WI38 (cell line): ENCODE data around the gene PIEZO1.

Experiments
- H3K4me3 ChIP-seq: 2 replicates; pipeline ENCODE4 v1.5.1; 2011; ENCODE audit warnings: low read depth, mild to moderate bottlenecking, control low read depth, low read length
- TF ChIP-seq, protein P1 (sequence below): IDR thresholded peaks from 2 replicates; pipeline ENCODE4 v1.5.1; 2012; ENCODE audit warnings: low read depth, mild to moderate bottlenecking, control low read depth, low read length

The PIEZO1 gene

DNA sequence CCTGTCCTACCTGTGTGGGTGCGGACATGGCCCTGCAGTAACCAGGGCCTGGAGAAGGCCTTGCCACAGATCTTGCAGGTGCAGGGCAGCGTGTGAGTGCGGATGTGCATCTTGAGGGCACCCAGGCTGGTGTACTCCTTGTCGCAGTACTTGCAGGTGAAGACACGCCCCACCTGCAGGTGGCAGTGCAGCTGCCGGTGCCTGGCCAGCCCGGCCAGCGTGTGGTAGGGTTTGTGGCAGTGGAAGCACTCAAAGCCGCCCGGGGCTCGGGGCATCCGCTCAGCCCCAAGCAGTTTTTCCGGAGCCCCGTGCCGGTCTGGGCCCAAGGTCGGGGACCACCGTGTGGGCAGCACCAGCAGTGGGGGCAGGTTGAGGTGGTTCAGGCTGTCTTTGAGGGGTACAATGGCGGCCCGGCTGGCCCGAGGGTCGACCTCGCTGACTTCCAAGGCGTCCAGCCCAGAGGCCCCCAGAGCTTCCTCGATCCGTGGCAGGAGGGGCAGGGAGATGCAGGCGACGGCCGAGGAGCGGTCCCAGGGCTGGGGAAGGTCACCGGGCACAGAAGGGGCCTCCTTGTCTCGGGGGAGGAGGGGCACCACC, 103.8 kb downstream of the PIEZO1 start:
- H3K4me3 ChIP-seq, result no peak overlapping the region
- TF ChIP-seq, protein P1, sequence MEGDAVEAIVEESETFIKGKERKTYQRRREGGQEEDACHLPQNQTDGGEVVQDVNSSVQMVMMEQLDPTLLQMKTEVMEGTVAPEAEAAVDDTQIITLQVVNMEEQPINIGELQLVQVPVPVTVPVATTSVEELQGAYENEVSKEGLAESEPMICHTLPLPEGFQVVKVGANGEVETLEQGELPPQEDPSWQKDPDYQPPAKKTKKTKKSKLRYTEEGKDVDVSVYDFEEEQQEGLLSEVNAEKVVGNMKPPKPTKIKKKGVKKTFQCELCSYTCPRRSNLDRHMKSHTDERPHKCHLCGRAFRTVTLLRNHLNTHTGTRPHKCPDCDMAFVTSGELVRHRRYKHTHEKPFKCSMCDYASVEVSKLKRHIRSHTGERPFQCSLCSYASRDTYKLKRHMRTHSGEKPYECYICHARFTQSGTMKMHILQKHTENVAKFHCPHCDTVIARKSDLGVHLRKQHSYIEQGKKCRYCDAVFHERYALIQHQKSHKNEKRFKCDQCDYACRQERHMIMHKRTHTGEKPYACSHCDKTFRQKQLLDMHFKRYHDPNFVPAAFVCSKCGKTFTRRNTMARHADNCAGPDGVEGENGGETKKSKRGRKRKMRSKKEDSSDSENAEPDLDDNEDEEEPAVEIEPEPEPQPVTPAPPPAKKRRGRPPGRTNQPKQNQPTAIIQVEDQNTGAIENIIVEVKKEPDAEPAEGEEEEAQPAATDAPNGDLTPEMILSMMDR, result no peak

DNA sequence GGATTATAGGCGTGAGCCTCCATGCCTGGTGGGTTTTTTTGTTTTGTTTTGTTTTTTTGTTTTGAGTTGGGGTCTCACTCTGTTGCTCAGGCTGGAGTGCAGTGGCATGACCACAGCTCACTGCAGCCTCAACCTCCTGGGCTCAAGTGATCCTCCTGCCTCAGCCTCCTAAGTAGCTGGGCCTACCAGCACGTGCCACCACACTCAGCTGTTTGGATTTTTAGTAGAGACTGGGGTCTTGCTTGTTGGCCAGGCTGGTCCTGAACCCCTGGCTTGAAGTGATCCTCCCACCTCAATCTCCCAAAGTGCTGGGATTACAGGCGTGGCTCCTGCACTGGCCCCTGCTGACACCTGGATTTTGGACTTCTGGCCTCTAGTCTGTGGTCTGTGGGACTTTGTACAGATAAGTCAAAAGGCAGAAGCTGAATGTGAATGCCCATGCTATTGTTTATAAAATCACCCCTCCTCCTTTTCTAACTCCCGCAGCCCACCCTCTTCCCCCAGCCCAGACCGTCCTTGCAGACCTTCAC, 104.4 kb downstream of the PIEZO1 start:
- no peak overlapping the region for H3K4me3 ChIP-seq
- TF ChIP-seq, protein P1, result no peak

GRCh38 chr16:88678224-88678979, 106.6 kb downstream of the PIEZO1 start:
- TF ChIP-seq, protein P1, result no peak
- H3K4me3 ChIP-seq, result no peak overlapping the region

DNA sequence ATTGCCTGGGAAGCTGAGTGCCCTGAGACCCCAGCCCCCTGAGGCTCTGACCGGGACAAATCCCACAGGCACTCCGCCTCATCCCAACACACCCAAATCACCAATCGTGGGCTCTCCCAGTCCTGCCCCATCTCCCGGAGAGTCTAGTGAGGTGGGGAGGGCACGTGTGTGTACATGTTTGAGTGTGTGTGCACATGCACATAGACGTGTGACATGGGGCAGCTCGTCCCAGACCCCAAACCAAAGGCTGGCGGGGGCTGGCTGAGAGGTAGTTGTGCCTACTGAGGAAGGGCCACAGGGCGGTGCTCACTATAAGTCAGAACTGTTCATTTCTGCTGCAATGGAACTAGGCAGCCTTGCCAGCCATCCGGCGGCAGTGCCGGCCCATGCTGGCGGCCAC, 107.3 kb downstream of the PIEZO1 start:
- no peak overlapping the region for H3K4me3 ChIP-seq
- TF ChIP-seq, protein P1, result no peak

DNA sequence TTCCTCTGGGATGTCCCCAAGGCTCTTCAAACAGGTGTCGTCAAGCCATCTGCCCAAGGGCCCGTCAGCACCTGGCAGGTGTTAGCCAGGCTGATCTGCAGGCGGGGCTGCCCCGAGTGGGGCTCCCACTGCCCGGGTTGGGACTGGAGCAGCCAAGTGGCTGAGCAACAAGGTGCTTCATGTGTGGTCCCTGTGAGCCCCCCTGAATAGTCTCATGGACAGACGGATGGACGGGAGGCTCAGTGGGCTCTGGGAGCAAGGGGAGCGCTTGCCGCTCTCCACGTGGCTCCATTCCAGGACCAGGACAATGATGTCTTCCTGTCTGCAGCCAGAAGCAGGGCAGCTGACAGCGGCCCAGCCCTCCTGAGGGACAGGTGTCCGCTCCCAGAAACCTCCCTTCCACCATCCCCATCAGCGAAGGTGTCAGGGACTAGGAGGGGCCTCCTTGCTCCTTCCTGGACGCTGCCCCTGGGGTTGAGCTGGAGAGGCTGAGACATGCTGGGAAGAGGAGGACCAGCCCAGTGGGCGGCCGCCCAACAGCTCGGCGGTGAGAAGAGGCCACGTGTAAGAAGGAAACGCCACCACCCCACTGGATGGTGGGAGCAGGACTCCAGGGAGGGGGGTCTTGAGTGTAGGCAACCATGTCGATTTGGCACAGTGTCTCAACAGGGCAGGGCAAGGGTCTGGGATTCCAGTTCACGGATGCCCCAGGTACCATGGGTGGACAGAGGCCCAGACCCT, 108.3 kb downstream of the PIEZO1 start:
- no peak overlapping the region for H3K4me3 ChIP-seq
- TF ChIP-seq, protein P1, result no peak

DNA sequence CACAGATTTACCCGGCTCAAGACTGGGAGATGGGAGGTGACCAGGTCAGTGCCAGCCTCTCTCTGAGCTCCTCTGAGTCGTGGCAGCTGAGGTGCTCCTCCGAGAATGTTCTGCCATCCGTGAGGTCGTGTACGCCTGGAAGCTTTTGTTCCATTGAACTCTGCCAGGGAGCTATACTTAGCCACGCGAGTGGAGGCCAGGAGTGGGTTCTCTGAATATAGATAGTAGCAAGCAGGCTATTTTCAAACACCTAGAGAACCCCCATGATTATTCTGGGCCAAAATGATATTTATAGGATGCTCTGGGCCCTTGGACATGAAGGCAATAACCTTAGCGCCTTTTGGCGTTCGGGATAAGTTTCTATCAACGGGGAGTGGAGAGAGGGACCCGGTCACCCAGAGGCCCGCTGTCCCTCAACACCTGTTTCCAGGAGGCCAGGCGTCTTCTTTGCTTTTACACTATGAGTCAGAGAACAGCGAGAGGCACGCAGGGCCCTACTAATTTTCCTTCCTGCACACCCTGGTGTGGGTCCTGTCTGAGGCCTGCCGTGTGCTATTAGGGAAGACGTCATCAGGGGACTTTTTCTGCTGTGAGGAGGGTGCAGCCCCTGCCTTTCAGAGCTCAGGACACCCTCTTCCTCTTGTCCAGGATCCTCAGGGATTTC, 111.2 kb downstream of the PIEZO1 start:
- TF ChIP-seq, protein P1, result no peak
- H3K4me3 ChIP-seq, result no peak overlapping the region
